Activated naive CD8-positive, alpha-beta T cell treated with anti-CD3 and anti-CD28 coated beads, Interleukin-2, amount 10 ng/mL, durations not matched to agents 7 days and 5 days (primary cell): ENCODE results near the gene C20orf144. TPM values are rescaled to one million over a fixed set of nuclear protein-coding genes. Genes with fewer than 3 reads are reported as not detected.
A peak's percentile ranks its signal among the peaks of the same experiment; 100 is the strongest.
"Not testable (repeated sequence)": the region's sequence is repeated elsewhere in the genome, so short reads cannot be mapped to it uniquely, and the experiment has no call there.

Source experiments
- ATAC-seq: fragments of 150-1000 bp; cut with Tn5 transposase; one replicate; pipeline ENCODE4 v1.10.0; 2021; ENCODE audit warnings: low read depth, moderate library complexity
- POLR2A ChIA-PET: fragments of 350-600 bp; sonication (Branson Sonifier 250); formaldehyde crosslinking; loops from one replicate; lab custom pipeline; 2021; ENCODE audit warnings: antibody characterized with exemption; lab: Charles Lee
- DNase-seq: peaks from one replicate; pipeline ENCODE4 v3.0.0; 2021
- H3K27ac Mint-ChIP-seq: one replicate; pipeline ENCODE4 v1.8.0; 2022; ENCODE audit warnings: mild to moderate bottlenecking, mixed read lengths
- H3K27me3 Mint-ChIP-seq: one replicate; pipeline ENCODE4 v1.8.0; 2022; ENCODE audit warnings: mild to moderate bottlenecking, moderate library complexity, mixed read lengths
- H3K36me3 Mint-ChIP-seq: one replicate; pipeline ENCODE4 v1.8.0; 2021; ENCODE audit warnings: mild to moderate bottlenecking, mixed read lengths
- H3K4me1 Mint-ChIP-seq: one replicate; pipeline ENCODE4 v1.8.0; 2021; ENCODE audit warnings: mixed read lengths
- H3K4me3 Mint-ChIP-seq: one replicate; pipeline ENCODE4 v1.8.0; 2022; ENCODE audit warnings: mild to moderate bottlenecking, moderate library complexity, mixed read lengths
- H3K9me3 Mint-ChIP-seq: one replicate; pipeline ENCODE4 v1.8.0; 2021; ENCODE audit warnings: mixed read lengths
- total RNA-seq, 2 experiments: library from RNA; stranded (reverse); gene quantifications; one replicate each; pipeline ENCODE4 v1.2.3, GENCODE V29; 2021

Gene C20orf144
- total RNA-seq: under 1 TPM; 0.39 to 0.43 TPM

GRCh38 chr20:33662172-33662571 lies at the start of gene C20orf144:
Gene C20orf144, plus strand, starts transcription at chr20:33662327. Its CDS starts 19 bp downstream, at chr20:33662346.
- H3K9me3 Mint-ChIP-seq: no peaks in the 10 kb centered on the region
- H3K27me3 Mint-ChIP-seq: no peaks in the 10 kb centered on the region
- H3K27ac Mint-ChIP-seq: peak within 1 kb of the TSS; percentile 79
- H3K4me1 Mint-ChIP-seq: peaks cover 26% of the 10 kb centered on the region
- no peak for ATAC-seq
- DNase-seq: no peak
- peak within 1 kb of the TSS; percentile 83 for H3K4me3 Mint-ChIP-seq
- peaks cover 2% of the 10 kb centered on the region for H3K36me3 Mint-ChIP-seq
- POLR2A ChIA-PET: interaction anchor here (1.5 to 2.3 kb wide), 5 partner anchors 10 to 331 kb away, joined by 4 to 11 read pairs (median 7); partner anchors contain the start of genes CDK5RAP1 and ZNF341

- Mint-ChIP-seq H3K4me1 (peaks cover 4% of the 10 kb centered on the region), H3K9me3 (no peaks in the 10 kb centered on the region), H3K27me3 (no peaks in the 10 kb centered on the region), H3K27ac (no peak overlapping the region), H3K4me3 (no peak overlapping the region), H3K36me3 (peaks cover 20% of the 10 kb centered on the region)
- no peak for ATAC-seq
- no peak for DNase-seq
- POLR2A ChIA-PET: no interaction called here
Measured at GRCh38 chr20:33621717-33622400, 40.3 kb upstream of the C20orf144 start.

GRCh38 chr20:33622705-33623365 lies 39.3 kb upstream of the C20orf144 start:
- Mint-ChIP-seq H3K4me1 (peaks cover 4% of the 10 kb centered on the region), H3K9me3 (no peaks in the 10 kb centered on the region), H3K27me3 (no peaks in the 10 kb centered on the region), H3K36me3 (peaks cover 18% of the 10 kb centered on the region), H3K27ac (no peak overlapping the region), H3K4me3 (no peak overlapping the region)
- DNase-seq: no peak
- POLR2A ChIA-PET: no interaction called here
- no peak for ATAC-seq

- peaks cover 4% of the 10 kb centered on the region for H3K4me1 Mint-ChIP-seq
- H3K9me3 Mint-ChIP-seq: no peaks in the 10 kb centered on the region
Measured at GRCh38 chr20:33624399-33624798, 37.7 kb upstream of the C20orf144 start.

GRCh38 chr20:33626190-33626589 lies 35.9 kb upstream of the C20orf144 start:
- Mint-ChIP-seq H3K9me3 (no peaks in the 10 kb centered on the region), H3K4me1 (peaks cover 4% of the 10 kb centered on the region), H3K27me3 (no peaks in the 10 kb centered on the region), H3K4me3 (no peak overlapping the region), H3K36me3 (peaks cover 20% of the 10 kb centered on the region), H3K27ac (no peak overlapping the region)
- no peak for DNase-seq
- POLR2A ChIA-PET: interaction anchor here (0.6 kb wide), 1 partner anchor 10 kb away, joined by 5 read pairs; no protein-coding TSS in a partner anchor
- ATAC-seq: no peak

More at GRCh38 chr20:33624399-33624798, 37.7 kb upstream of the C20orf144 start:
- ATAC-seq (no peak), DNase-seq (no peak)
- H3K36me3 Mint-ChIP-seq: peaks cover 17% of the 10 kb centered on the region
- H3K4me3 Mint-ChIP-seq: no peak overlapping the region
- H3K27me3 Mint-ChIP-seq: no peaks in the 10 kb centered on the region
- no peak overlapping the region for H3K27ac Mint-ChIP-seq
- POLR2A ChIA-PET: no interaction called here

- Mint-ChIP-seq H3K36me3 (peaks cover 22% of the 10 kb centered on the region), H3K9me3 (no peaks in the 10 kb centered on the region), H3K27me3 (no peaks in the 10 kb centered on the region), H3K27ac (no peak overlapping the region), H3K4me1 (peaks cover 4% of the 10 kb centered on the region), H3K4me3 (no peak overlapping the region)
- POLR2A ChIA-PET: no interaction called here
- ATAC-seq (no peak), DNase-seq (no peak)
Measured at GRCh38 chr20:33627577-33628216, 34.4 kb upstream of the C20orf144 start.

GRCh38 chr20:33629533-33629932 lies 32.6 kb upstream of the C20orf144 start:
- Mint-ChIP-seq H3K4me3 (no peak overlapping the region), H3K4me1 (peaks cover 4% of the 10 kb centered on the region), H3K36me3 (peaks cover 17% of the 10 kb centered on the region), H3K27ac (no peak overlapping the region), H3K9me3 (no peaks in the 10 kb centered on the region), H3K27me3 (no peaks in the 10 kb centered on the region)
- DNase-seq (no peak), ATAC-seq (no peak)
- POLR2A ChIA-PET: no interaction called here

GRCh38 chr20:33629979-33630378 lies 32.1 kb upstream of the C20orf144 start:
- H3K9me3 Mint-ChIP-seq: no peaks in the 10 kb centered on the region
- H3K4me3 Mint-ChIP-seq: no peak overlapping the region
- H3K4me1 Mint-ChIP-seq: peaks cover 4% of the 10 kb centered on the region
- ATAC-seq (no peak), DNase-seq (no peak)
- no peaks in the 10 kb centered on the region for H3K27me3 Mint-ChIP-seq
- H3K27ac Mint-ChIP-seq: no peak overlapping the region
- POLR2A ChIA-PET: no interaction called here
- peaks cover 14% of the 10 kb centered on the region for H3K36me3 Mint-ChIP-seq

GRCh38 chr20:33630507-33630906 lies 31.6 kb upstream of the C20orf144 start:
- no peak for DNase-seq
- peaks cover 4% of the 10 kb centered on the region for H3K4me1 Mint-ChIP-seq
- POLR2A ChIA-PET: no interaction called here
- no peak for ATAC-seq
- no peaks in the 10 kb centered on the region for H3K27me3 Mint-ChIP-seq
- H3K4me3 Mint-ChIP-seq: no peak overlapping the region
- H3K9me3 Mint-ChIP-seq: no peaks in the 10 kb centered on the region
- no peak overlapping the region for H3K27ac Mint-ChIP-seq
- peaks cover 8% of the 10 kb centered on the region for H3K36me3 Mint-ChIP-seq

- H3K27me3 Mint-ChIP-seq, H3K27ac Mint-ChIP-seq, POLR2A ChIA-PET, DNase-seq, H3K36me3 Mint-ChIP-seq, H3K4me1 Mint-ChIP-seq, H3K4me3 Mint-ChIP-seq, H3K9me3 Mint-ChIP-seq, ATAC-seq: not testable (repeated sequence)
Measured at GRCh38 chr20:33631910-33632309, 30.2 kb upstream of the C20orf144 start.

GRCh38 chr20:33635341-33635740 lies 26.8 kb upstream of the C20orf144 start:
- H3K27me3 Mint-ChIP-seq: no peaks in the 10 kb centered on the region
- H3K4me1 Mint-ChIP-seq: peaks cover 4% of the 10 kb centered on the region
- ATAC-seq (no peak), DNase-seq (no peak)
- H3K9me3 Mint-ChIP-seq: no peaks in the 10 kb centered on the region
- H3K36me3 Mint-ChIP-seq: peaks cover 10% of the 10 kb centered on the region
- H3K4me3 Mint-ChIP-seq: no peak overlapping the region
- POLR2A ChIA-PET: interaction anchor here (0.7 kb wide), 1 partner anchor 9 kb away, joined by 5 read pairs; no protein-coding TSS in a partner anchor
- no peak overlapping the region for H3K27ac Mint-ChIP-seq

GRCh38 chr20:33636776-33637175 lies 25.4 kb upstream of the C20orf144 start:
- POLR2A ChIA-PET: no interaction called here
- DNase-seq: no peak
- no peaks in the 10 kb centered on the region for H3K27me3 Mint-ChIP-seq
- no peak for ATAC-seq
- no peaks in the 10 kb centered on the region for H3K9me3 Mint-ChIP-seq
- no peak overlapping the region for H3K4me3 Mint-ChIP-seq
- H3K36me3 Mint-ChIP-seq: peaks cover 10% of the 10 kb centered on the region
- no peak overlapping the region for H3K27ac Mint-ChIP-seq
- peaks cover 4% of the 10 kb centered on the region for H3K4me1 Mint-ChIP-seq

GRCh38 chr20:33640287-33640686 lies 21.8 kb upstream of the C20orf144 start:
- POLR2A ChIA-PET: no interaction called here

More at GRCh38 chr20:33640287-33640686, 21.8 kb upstream of the C20orf144 start:
- ATAC-seq: no peak
- Mint-ChIP-seq H3K4me1 (no peaks in the 10 kb centered on the region), H3K4me3 (no peak overlapping the region), H3K36me3 (peaks cover 10% of the 10 kb centered on the region), H3K27ac (no peak overlapping the region), H3K27me3 (no peaks in the 10 kb centered on the region), H3K9me3 (no peaks in the 10 kb centered on the region)
- no peak for DNase-seq
